HG03066 (cell line): ENCODE measurements around the gene APMAP.
"Not testable (repeated sequence)": the region's sequence is repeated elsewhere in the genome, so short reads cannot be mapped to it uniquely, and the experiment has no call there.

Source experiments
- ATAC-seq: cut with Tn5 transposase; IDR thresholded peaks from one replicate; pipeline ENCODE4 v1.9.1; 2021; ENCODE audit warnings: low read depth; ENCODE audit not compliant: unreplicated experiment

APMAP gene

GRCh38 chr20:24937579-24937978 is 55.0 kb downstream of the APMAP start:
- no peak for ATAC-seq

- ATAC-seq = no peak
Observed at GRCh38 chr20:24936526-24937407, 55.8 kb downstream of the APMAP start.

GRCh38 chr20:24935766-24936525 is 56.6 kb downstream of the APMAP start:
- ATAC-seq = no peak

- ATAC-seq = no peak
Observed at GRCh38 chr20:24935140-24935539, 57.4 kb downstream of the APMAP start.

GRCh38 chr20:24934716-24935115 is 57.8 kb downstream of the APMAP start:
- ATAC-seq = no peak

- no peak for ATAC-seq
Observed at GRCh38 chr20:24934101-24934661, 58.4 kb downstream of the APMAP start.

DNA sequence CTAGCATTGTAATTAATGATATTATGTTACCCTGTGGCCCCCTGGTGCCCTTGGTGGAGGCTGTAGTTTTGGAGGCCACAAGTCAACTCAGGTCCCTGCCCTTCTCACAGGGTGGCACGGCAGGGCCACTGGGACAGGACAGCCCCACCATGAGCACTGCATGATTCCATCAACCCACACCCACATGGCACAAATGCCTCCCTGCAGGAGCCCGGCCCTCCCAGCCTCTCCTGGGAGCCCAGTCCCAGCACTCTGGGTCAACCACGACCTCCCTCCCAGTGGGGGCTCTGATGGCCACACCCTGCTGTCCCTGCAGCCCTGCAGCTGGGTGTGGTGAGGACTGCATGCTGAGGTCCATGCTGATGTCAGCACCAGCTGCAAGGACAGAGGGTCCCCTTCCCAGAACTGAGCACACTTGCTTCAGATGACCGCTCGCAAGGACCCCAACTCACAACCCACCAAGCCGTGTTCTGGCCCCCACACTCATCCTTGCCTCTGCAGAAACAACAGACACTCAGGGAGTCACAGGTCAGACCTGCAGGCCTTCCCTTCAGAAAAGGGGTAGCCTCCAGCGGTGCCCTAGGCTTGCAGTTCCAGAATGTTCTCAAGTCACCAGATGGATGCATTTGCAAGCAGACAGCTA is 59.2 kb downstream of the APMAP start:
- no peak for ATAC-seq

DNA sequence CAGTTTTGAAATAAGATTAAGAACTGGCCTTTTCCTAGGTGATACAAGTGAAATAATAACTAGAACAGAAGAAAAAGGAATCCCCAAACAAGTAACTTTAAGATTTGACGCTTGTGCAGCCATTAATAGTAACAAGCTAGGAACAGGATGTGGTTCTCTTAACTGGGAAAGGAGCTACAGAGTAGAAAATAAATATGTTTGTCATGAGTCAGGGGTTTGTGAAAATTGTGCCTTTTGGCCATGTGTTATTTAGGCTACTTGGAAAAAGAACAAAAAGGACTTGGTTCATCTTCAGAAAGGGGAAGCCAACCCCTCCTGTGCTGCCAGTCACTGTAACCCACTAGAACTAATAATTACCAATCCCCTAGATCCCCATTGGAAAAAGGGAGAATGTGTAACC is 60.7 kb downstream of the APMAP start:
- ATAC-seq = not testable (repeated sequence)

DNA sequence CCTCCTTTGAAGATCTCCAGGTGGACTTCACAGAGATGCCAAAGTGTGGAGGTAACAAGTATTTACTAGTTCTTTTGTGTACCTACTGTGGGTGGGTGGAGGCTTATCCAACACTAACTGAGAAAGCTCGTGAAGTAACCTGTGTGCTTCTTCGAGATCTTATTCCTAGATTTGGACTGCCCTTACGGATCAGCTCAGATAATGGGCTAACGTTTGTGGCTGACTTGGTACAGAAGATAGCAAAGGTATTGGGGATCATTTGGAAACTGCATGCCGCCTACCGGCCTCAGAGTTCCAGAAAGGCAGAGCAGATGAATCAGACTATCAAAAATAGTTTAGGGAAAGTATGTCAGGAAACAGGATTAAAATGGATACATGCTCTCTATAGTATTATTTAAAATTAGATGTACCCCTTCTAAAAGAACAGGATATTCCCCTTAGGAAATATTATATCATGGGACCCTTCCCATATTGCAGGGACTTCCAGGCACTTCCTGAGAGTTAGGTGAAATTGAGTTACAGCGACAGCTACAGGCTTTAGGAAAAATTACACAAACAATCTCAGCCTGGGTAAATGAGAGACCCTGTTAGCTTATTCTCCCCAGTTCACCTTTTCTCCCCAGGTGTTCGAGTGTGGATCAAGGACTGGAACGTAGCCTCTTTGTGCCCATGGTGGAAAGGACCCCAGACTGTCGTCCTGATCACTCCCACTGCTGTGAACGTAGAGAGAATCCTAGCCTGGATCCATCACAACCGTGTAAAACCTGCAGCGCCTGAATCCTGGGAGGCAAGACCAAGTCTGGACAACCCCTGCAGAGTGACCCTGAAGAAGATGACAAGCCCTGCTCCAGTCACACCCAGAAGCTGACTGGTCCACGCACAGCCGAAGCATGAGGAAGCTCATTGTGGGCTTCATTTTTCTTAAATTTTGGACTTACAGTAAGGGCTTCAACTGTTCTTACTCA is 61.5 kb downstream of the APMAP start:
- not testable (repeated sequence) for ATAC-seq

DNA sequence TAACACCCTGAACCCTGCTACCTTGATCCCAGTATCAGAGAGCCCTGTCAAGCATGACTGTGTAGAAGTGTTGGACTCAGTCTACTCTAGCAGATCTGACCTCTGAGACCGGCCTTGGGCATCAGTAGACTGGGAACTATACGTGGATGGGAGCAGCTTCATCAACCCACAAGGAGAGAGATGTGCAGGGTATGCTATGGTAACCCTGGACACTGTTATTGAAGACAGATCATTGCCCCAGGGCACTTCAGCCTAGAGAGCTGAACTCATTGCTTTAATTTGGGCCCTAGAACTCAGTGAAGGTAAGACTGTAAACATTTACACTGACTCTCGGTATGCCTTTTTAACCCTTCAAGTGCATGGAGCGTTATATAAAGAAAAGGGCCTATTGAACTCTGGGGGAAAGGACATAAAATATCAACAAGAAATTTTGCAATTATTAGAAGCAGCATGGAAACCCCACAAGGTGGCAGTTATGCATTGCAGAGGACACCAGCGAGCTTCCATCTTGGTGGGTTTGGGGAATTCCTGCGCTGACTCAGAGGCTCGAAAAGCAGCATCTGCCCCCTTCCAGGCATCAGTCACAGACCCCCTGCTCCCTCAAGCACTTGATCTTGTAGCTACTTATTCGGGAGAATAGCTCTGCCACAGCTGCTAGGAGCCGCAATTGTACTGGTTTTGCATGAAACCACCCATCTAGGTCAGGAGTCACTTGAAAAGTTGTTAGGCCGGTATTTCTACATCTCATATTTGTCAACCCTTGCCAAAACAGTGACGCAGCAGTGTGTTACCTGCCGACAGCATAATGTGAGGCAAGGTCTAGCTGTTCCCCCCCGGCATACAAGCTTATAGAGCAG is 62.5 kb downstream of the APMAP start:
- not testable (repeated sequence) for ATAC-seq

GRCh38 chr20:24929259-24929658 is 63.3 kb downstream of the APMAP start:
- ATAC-seq = not testable (repeated sequence)

DNA sequence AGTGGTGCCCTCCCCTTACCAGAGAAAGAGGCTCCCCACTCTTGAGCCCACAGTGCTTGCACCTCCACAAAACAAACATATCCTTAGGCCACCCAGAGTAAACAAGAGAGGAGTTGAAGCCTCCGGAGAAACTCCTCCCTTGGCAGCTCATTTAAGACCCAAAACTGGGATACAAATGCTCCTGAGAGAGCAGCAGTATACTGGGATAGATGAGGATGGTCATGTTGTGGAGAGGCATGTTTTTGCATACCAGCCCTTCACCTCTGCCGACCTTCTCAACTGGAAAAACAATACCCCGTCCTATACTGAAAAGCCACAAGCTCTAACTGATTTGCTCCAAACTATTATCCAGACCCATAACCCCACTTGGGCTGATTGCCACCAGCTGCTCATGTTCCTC is 71.8 kb downstream of the APMAP start:
- ATAC-seq = not testable (repeated sequence)

DNA sequence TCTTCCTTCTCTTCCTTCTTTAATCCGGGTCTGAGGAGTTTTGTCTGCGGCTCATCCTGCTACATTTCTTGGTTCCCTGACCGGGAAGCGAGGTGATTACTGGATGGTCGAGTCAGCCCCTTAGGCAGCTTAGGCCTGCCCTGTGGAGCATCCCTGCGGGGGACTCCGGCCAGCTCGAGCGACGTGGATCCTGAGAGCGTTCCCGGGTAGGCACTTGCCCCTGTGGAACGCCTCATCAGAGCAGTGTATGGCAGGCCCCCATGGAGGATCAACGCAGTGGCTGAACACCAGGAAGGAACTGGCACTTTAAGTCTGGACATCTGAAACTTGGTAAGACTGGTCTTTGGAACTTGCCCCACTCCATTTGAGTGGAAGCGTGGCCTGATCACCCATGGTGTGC is 72.9 kb downstream of the APMAP start:
- ATAC-seq = not testable (repeated sequence)

DNA sequence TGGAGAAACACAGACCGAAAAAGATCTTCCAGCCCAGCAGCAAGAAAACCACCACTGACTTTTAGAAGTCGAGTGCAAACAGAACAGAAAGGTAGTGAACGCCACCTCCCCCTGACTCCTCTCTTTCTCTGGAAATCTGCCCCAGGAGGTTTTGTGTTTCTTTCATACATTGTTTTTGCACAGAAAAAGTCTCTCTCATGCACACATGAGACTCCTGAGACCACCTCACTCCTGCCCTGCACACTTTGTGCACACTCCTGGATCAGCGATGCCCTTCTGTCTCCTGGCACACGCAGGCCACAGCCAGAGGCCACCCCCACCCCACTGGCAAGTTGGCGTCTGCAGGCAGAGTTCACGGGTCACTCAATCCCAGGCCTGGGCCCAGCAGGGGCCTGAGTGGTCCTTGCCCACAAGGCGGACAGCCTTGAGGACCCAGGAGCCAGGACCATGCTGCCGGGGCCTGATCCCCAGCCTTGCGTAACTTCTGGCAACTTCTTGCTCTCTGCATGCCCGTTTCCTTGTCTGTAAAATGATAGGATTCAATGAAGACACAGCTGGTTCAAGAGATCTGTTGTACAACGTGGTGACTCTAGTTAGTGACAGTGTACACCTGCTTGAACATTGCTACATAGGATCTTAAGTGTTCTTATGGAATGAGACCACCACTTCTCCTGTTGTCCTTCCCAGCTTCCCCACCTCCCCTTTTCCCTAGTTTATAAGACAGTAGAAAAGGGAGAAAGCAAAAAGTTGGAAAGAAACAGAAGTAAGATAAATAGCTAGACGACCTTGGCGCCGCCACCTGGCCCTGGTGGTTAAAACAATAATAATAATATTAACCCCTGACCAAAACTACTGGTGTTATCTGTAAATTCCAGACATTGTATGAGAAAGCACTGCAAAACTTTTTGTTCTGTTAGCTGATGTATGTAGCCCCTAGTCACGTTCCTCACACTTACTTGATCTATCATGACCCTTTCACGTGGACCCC is 73.7 kb downstream of the APMAP start:
- no peak for ATAC-seq

- ATAC-seq = peak; percentile 68
Observed at GRCh38 chr20:24917797-24918578, 74.6 kb downstream of the APMAP start.

DNA sequence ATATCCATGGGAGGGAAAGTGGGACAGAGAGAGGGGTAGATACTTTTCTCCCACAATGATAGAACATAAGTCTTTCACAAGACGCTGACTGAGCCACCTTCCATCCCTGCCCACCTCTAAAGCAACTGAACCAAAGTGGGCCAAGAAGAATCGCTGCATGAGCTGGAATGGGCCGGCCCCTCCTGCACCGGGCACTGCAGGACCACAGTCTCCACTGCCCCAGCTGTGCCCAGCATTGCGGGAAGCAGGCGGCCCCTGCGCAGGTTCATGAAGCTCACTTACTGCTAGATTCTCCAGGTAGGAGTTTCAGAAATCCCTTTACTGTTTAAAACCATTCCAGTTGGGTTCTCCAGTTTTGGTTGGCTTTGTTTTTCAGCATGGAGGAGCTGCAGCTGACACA is 75.5 kb downstream of the APMAP start:
- ATAC-seq = no peak

GRCh38 chr20:24916412-24916811 is 76.1 kb downstream of the APMAP start:
- no peak for ATAC-seq
